B cell (primary cell): ENCODE results near the gene CAPN15. TPM values are rescaled to one million over a fixed set of nuclear protein-coding genes. Genes with fewer than 3 reads are reported as not detected.

Experiments used
- ATAC-seq: fragments of 200-7000 bp; cut with Tn5 transposase; one replicate; pipeline ENCODE4 v1.10.0; 2021; ENCODE audit warnings: low read depth, mild to moderate bottlenecking, moderate number of reproducible peaks, moderate library complexity
- CTCF ChIA-PET: fragments of 350-600 bp; sonication (Branson Sonifier 250); formaldehyde crosslinking; loops from one replicate; lab custom pipeline; 2021; ENCODE audit warnings: antibody characterized with exemption, inconsistent platforms; lab: Charles Lee
- POLR2A ChIA-PET: fragments of 350-600 bp; sonication (Branson Sonifier 250); formaldehyde crosslinking; loops from one replicate; lab custom pipeline; 2021; ENCODE audit warnings: antibody characterized with exemption; lab: Charles Lee
- DNase-seq: peaks from one replicate; pipeline ENCODE4 v3.0.0; 2013
- H2AFZ ChIP-seq: 2 replicates; pipeline ENCODE4 v1.6.1; 2012; ENCODE audit warnings: mild to moderate bottlenecking, low read depth, low read length; ENCODE audit not compliant: insufficient read depth, poor library complexity, severe bottlenecking
- H3K27ac ChIP-seq, 2 donors: 1 replicate in 1 of 2; 2 replicates in 1 of 2; pipeline ENCODE4 v1.5.1; 2012 to 2013; ENCODE audit warnings: low read length in 2 of 2, mild to moderate bottlenecking in 2 of 2, moderate library complexity in 1 of 2
- H3K27me3 ChIP-seq, 4 experiments: fragments of 200-600 bp in 1 of 4; sonication (generic) in 1 of 4; replicated peaks in 1 of 4; 1 replicate in 2 of 4; 2 replicates in 2 of 4; pipeline versions ENCODE4 v1.6.1 to v1.7.0; 2013 to 2016; ENCODE audit warnings: low read length in 3 of 4, mild to moderate bottlenecking in 2 of 4, mixed read lengths in 1 of 4, moderate library complexity in 1 of 4; ENCODE audit not compliant: insufficient read depth in 4 of 4, control insufficient read depth in 3 of 4; ENCODE audit errors: control extremely low read depth in 1 of 4
- H3K36me3 ChIP-seq, 2 experiments: replicated peaks in 1 of 2; 1 replicate in 1 of 2; 2 replicates in 1 of 2; pipeline versions ENCODE4 v1.6.1 to v1.7.1; 2013; ENCODE audit warnings: low read length in 1 of 2; ENCODE audit not compliant: insufficient read depth in 2 of 2, control insufficient read depth in 1 of 2; ENCODE audit errors: control extremely low read depth in 1 of 2, extremely low read depth in 1 of 2
- H3K4me1 ChIP-seq, 2 donors: fragments of 200-600 bp in 1 of 2; sonication (generic) in 1 of 2; 1 replicate in 1 of 2; 2 replicates in 1 of 2; pipeline versions ENCODE4 v1.5.1 to v1.6.1; 2013 to 2017; ENCODE audit warnings: low read length in 2 of 2; ENCODE audit not compliant: control insufficient read depth in 2 of 2, insufficient read depth in 2 of 2
- H3K4me2 ChIP-seq: replicated peaks from 2 replicates; pipeline ENCODE3; 2012; ENCODE audit warnings: mild to moderate bottlenecking, low read depth, low read length; ENCODE audit not compliant: poor library complexity, severe bottlenecking
- H3K4me3 ChIP-seq, 5 experiments: fragments of 200-600 bp in 1 of 5; sonication (generic) in 1 of 5; 1 replicate in 3 of 5; 2 replicates in 2 of 5; pipeline versions ENCODE4 v1.5.1 to v1.7.0; 2011 to 2016; ENCODE audit warnings: low read length in 4 of 5, mild to moderate bottlenecking in 4 of 5, low read depth in 2 of 5, control low read depth in 1 of 5, moderate library complexity in 1 of 5; ENCODE audit not compliant: insufficient read depth in 1 of 5; ENCODE audit errors: control extremely low read depth in 1 of 5, extremely low read depth in 1 of 5
- H3K79me2 ChIP-seq: fragments of 200-600 bp; sonication (generic); one replicate; pipeline ENCODE4 v1.6.0; 2016; ENCODE audit warnings: low read length; ENCODE audit not compliant: control insufficient read depth, insufficient read depth
- H3K9ac ChIP-seq: fragments of 200-600 bp; sonication (generic); 2 replicates; pipeline ENCODE4 v1.6.1; 2017; ENCODE audit warnings: mild to moderate bottlenecking, low read length, moderate library complexity
- H3K9me3 ChIP-seq, 3 donors: one replicate each; pipeline versions ENCODE4 v1.6.1 to v1.7.1; 2013; ENCODE audit warnings: low read length in 2 of 3; ENCODE audit not compliant: control insufficient read depth in 2 of 3, insufficient read depth in 1 of 3; ENCODE audit errors: control extremely low read depth in 1 of 3
- H4K20me1 ChIP-seq: 2 replicates; pipeline ENCODE4 v1.6.0; 2012; ENCODE audit warnings: mild to moderate bottlenecking, low read length; ENCODE audit not compliant: insufficient read depth, control insufficient read depth, poor library complexity, severe bottlenecking
- H3K27ac Mint-ChIP-seq: one replicate; pipeline ENCODE4 v1.8.0; 2021; ENCODE audit warnings: mixed read lengths
- H3K27me3 Mint-ChIP-seq: one replicate; pipeline ENCODE4 v1.8.0; 2021; ENCODE audit warnings: mixed read lengths
- H3K4me1 Mint-ChIP-seq: one replicate; pipeline ENCODE4 v1.8.0; 2021; ENCODE audit warnings: mixed read lengths
- H3K4me3 Mint-ChIP-seq: one replicate; pipeline ENCODE4 v1.8.0; 2021; ENCODE audit warnings: mixed read lengths
- H3K9me3 Mint-ChIP-seq: one replicate; pipeline ENCODE4 v1.8.0; 2022; ENCODE audit warnings: mixed read lengths; ENCODE audit not compliant: insufficient read depth
- CTCF ChIP-seq: fragments of 200-600 bp; IDR thresholded peaks from one replicate; pipeline ENCODE4 v1.8.0; 2022; ENCODE audit warnings: antibody characterized with exemption, mild to moderate bottlenecking
- EZH2 ChIP-seq: IDR thresholded peaks from 2 replicates; pipeline ENCODE4 v1.6.1; 2012; ENCODE audit warnings: borderline replicate concordance, low read depth, mild to moderate bottlenecking, moderate library complexity, low read length; ENCODE audit not compliant: insufficient read depth, poor library complexity, severe bottlenecking
- WGBS: methylation state at CpG from one replicate; pipeline ENCODE4 v1.1.5; 2013; ENCODE audit warnings: missing lambda C conversion rate; ENCODE audit not compliant: insufficient coverage; 5-methylcytosine and 5-hydroxymethylcytosine counted together
- intact Hi-C: fragments of 100-400 bp; cut with micrococcal nuclease; formaldehyde crosslinking; loops from one replicate; pipeline ENCODE4 v1.10.0; 2022
- polyA plus RNA-seq: library from polyadenylated mRNA; depleted of rRNA; stranded (reverse); fragments of >200 nt; gene quantifications from 2 replicates; pipeline ENCODE4 v1.2.3, GENCODE V29; 2012
- total RNA-seq, 2 donors: library from RNA; stranded (reverse); fragments of 120-200 nt in 1 of 2; gene quantifications; 1 replicate in 1 of 2; 2 replicates in 1 of 2; pipeline versions ENCODE4 v1.2.3 to v1.2.4, GENCODE V29; 2013 to 2022

CAPN15 gene
- total and polyA plus RNA-seq, 2 donors (not counting 1 experiment from before 2014, with no cell fraction given): 67.2 to 77.2 TPM

GRCh38 chr16:553601-554296, 26.2 kb downstream of the CAPN15 start:
- Histone ChIP-seq H3K36me3 (peaks cover 0 to 8% of the 10 kb centered on the region in 2 experiments), H3K27me3 (peaks cover 0 to 10% (median 2%) of the 10 kb centered on the region in 4 experiments), H3K9me3 (peaks cover 0 to 2% (median 0%) of the 10 kb centered on the region in 3 donors), H3K4me2 (no peak overlapping the region), H2AFZ (no peak overlapping the region), H3K27ac (no peak overlapping the region), H3K4me3 (no peak overlapping the region), H3K4me1 (no peaks in the 10 kb centered on the region), H3K79me2 (no peaks in the 10 kb centered on the region), H3K9ac (no peak overlapping the region), H4K20me1 (no peaks in the 10 kb centered on the region)
- intact Hi-C loops: no loop called here
- POLR2A ChIA-PET: no interaction called here
- CTCF ChIA-PET: no interaction called here
- WGBS: 95% methylated on average over 31 of the region's 33 CpGs
- no peak for TF ChIP-seq EZH2
- TF ChIP-seq CTCF: no peak
- Mint-ChIP-seq H3K27me3 (peaks cover 4% of the 10 kb centered on the region), H3K27ac (no peak overlapping the region), H3K4me1 (no peaks in the 10 kb centered on the region), H3K9me3 (no peaks in the 10 kb centered on the region), H3K4me3 (no peak overlapping the region)
- DNase-seq (no peak), ATAC-seq (no peak)

- CTCF ChIA-PET: no interaction called here
These were observed 26.7 kb downstream of the CAPN15 start for GRCh38 chr16:554297-554621.

More at GRCh38 chr16:554297-554621, 26.7 kb downstream of the CAPN15 start:
- intact Hi-C loops: no loop called here
- Mint-ChIP-seq H3K27ac (no peak overlapping the region), H3K9me3 (no peaks in the 10 kb centered on the region), H3K4me1 (no peaks in the 10 kb centered on the region), H3K4me3 (no peak overlapping the region), H3K27me3 (peaks cover 4% of the 10 kb centered on the region)
- peaks cover 0 to 2% (median 0%) of the 10 kb centered on the region in 3 donors for H3K9me3 ChIP-seq
- WGBS: 95% methylated on average over 11 of the region's 11 CpGs
- H2AFZ ChIP-seq: no peak overlapping the region
- no peak overlapping the region for H3K4me3 ChIP-seq
- no peak overlapping the region for H3K4me2 ChIP-seq
- no peak overlapping the region for H3K27ac ChIP-seq
- ATAC-seq (no peak), DNase-seq (no peak)
- H3K4me1 ChIP-seq: peaks cover 0 to under 1% of the 10 kb centered on the region in 2 donors
- H4K20me1 ChIP-seq: no peaks in the 10 kb centered on the region
- H3K27me3 ChIP-seq: peaks cover 0 to 16% (median 3%) of the 10 kb centered on the region in 4 experiments
- POLR2A ChIA-PET: no interaction called here
- H3K9ac ChIP-seq: no peak overlapping the region
- peaks cover 0 to 8% of the 10 kb centered on the region in 2 experiments for H3K36me3 ChIP-seq
- TF ChIP-seq EZH2 (no peak), CTCF (no peak)
- no peaks in the 10 kb centered on the region for H3K79me2 ChIP-seq
